Left forelimb (tissue), 1 donor: ENCODE results near the gene RBM15B.

Experiments
- DNase-seq: peaks from one replicate; pipeline ENCODE4 v3.0.0-alpha.2; 2018; ENCODE audit warnings: low spot score

RBM15B gene

DNA sequence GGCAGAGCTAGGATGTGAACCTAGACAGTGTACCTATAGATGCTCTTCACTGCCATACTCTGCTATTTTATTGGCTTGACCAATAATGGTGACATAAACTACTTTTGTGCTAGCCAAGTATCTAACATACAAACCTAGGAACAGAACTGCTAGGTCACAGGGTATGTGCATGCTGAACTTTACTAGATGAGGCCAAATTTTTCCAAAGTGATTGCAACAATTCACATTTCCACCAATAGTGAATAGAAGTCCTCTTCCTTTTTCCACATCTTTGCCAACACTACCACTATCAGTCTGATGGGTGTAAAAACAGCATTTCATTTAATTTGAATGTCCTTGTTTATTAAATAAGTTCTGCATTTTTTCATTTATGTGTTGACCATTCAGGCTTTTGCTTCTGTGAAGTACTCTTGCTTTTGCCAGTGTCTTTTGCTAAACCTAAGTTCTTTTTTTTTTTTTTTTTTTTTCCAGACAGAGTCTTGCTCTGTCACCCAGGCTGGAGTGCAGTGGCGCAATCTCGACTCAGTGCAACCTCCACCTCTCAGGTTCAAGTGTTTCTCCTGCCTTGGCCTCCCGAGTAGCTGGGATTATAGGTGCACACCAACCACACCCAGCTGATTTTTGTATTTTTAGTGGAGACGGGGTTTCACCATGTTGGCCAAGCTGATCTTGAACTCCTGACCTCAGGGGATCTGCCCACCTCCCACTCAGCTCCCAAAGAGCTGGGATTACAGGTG, 54.6 kb downstream of the RBM15B start:
- DNase-seq = no peak
